ENCODE results near the gene CAMTA1. TPM values are rescaled to one million over a fixed set of nuclear protein-coding genes. Genes with fewer than 3 reads are reported as not detected.

Gene CAMTA1
- polyA plus RNA-seq, 1 of the 3 experiments (the other 2 are of a cell fraction): 63.1 TPM

- DNase-seq: no peak
- no peaks in the 10 kb centered on the region for H3K79me2 ChIP-seq (ENCODE audit: insufficient read depth)
- peaks cover 0 to 5% of the 10 kb centered on the region in 2 experiments; a peak in 1 of 4 replicates for H3K4me1 ChIP-seq (ENCODE audit: control insufficient read depth in 1 of 2, insufficient read depth in 2 of 2, low read depth in 1 of 2, low read length in 1 of 2)
- H2AFZ ChIP-seq (ENCODE audit: low read depth): no peak overlapping the region
- no peak overlapping the region for H3K4me3 ChIP-seq (ENCODE audit: low read depth in 2 of 2, low read length in 1 of 2)
- 72% methylated on average over 9 of the region's 9 CpGs for WGBS (ENCODE audit: low lambda C conversion rate)
- no peak overlapping the region for H3K4me2 ChIP-seq
- H3K9me2 ChIP-seq: no peaks in the 10 kb centered on the region
- no peaks in the 10 kb centered on the region for H3K27me3 ChIP-seq (ENCODE audit: insufficient read depth)
- no peaks in the 10 kb centered on the region for H4K20me1 ChIP-seq (ENCODE audit: insufficient read depth)
- no peaks in the 10 kb centered on the region for H3F3A ChIP-seq (replicated peaks; ENCODE audit: insufficient read depth)
- no peak overlapping the region for H3K9ac ChIP-seq
- no peaks in the 10 kb centered on the region for H3K36me3 ChIP-seq (replicated peaks in 1 of 2; ENCODE audit: control insufficient read depth in 1 of 2, insufficient read depth in 2 of 2, low read length in 1 of 2)
- CTCF ChIA-PET: no interaction called here
- no peaks in the 10 kb centered on the region for H3K9me3 ChIP-seq
- POLR2A ChIA-PET: no interaction called here
- TF ChIP-seq EP300 (IDR thresholded peaks at IDR 0.05; ENCODE audit: borderline replicate concordance in 1 of 2, low read depth in 1 of 2, low read length in 1 of 2) (no peak), RFX5 (IDR thresholded peaks at IDR 0.05; ENCODE audit: low read length) (no peak), TCF12 (IDR thresholded peaks at IDR 0.05) (no peak), MAX (IDR thresholded peaks at IDR 0.05; ENCODE audit: low read depth) (no peak), ELF1 (IDR thresholded peaks at IDR 0.05) (no peak), JUND (IDR thresholded peaks at IDR 0.05) (no peak), TAF1 (IDR thresholded peaks at IDR 0.05; ENCODE audit: borderline replicate concordance, low read depth, low read length) (no peak), RAD21 (IDR thresholded peaks at IDR 0.05; ENCODE audit: low read length) (no peak), MXI1 (IDR thresholded peaks at IDR 0.05; ENCODE audit: low read depth, low read length) (no peak), POLR2AphosphoS5 (IDR thresholded peaks at IDR 0.05; ENCODE audit: low read depth, low read length) (no peak), NRF1 (IDR thresholded peaks at IDR 0.05; ENCODE audit: low read depth, low read length) (no peak), MEF2A (IDR thresholded peaks at IDR 0.05; ENCODE audit: borderline replicate concordance, low read depth) (no peak), FOSL2 (IDR thresholded peaks at IDR 0.05; ENCODE audit: borderline replicate concordance, low read depth) (no peak), FOXM1 (IDR thresholded peaks at IDR 0.05; ENCODE audit: low read depth) (no peak), FOXJ3 (CRISPR knock-in tag; IDR thresholded peaks at IDR 0.05) (no peak), EZH2phosphoT487 (IDR thresholded peaks at IDR 0.05; ENCODE audit: borderline replicate concordance, low read depth) (no peak), PBX3 (IDR thresholded peaks at IDR 0.05) (no peak)
- H3K27ac ChIP-seq (ENCODE audit: low read depth in 2 of 2, low read length in 1 of 2): no peak overlapping the region
Measured at GRCh38 chr1:6944434-6944833, 159.2 kb downstream of the CAMTA1 start.

GRCh38 chr1:6947952-6948351 is 162.7 kb downstream of the CAMTA1 start:
- WGBS (ENCODE audit: low lambda C conversion rate): 71% methylated on average over 2 of the region's 2 CpGs
- ChIA-PET CTCF (no interaction called here), POLR2A (no interaction called here)
- no peak for TF ChIP-seq GATA2 (CRISPR knock-in tag; IDR thresholded peaks at IDR 0.05)
- TF ChIP-seq JUND (IDR thresholded peaks at IDR 0.05): no peak
- no peak for TF ChIP-seq MXI1 (IDR thresholded peaks at IDR 0.05; ENCODE audit: low read depth, low read length)
- TF ChIP-seq EP300 (IDR thresholded peaks at IDR 0.05; ENCODE audit: borderline replicate concordance in 1 of 2, low read depth in 1 of 2, low read length in 1 of 2): no peak
- TF ChIP-seq FOXJ3 (CRISPR knock-in tag; IDR thresholded peaks at IDR 0.05): no peak
- no peak for TF ChIP-seq REST (IDR thresholded peaks at IDR 0.05; ENCODE audit: low read depth, low read length)
- no peak for TF ChIP-seq USF2 (IDR thresholded peaks at IDR 0.05; ENCODE audit: borderline replicate concordance, low read depth, low read length)
- no peak for TF ChIP-seq MAX (IDR thresholded peaks at IDR 0.05; ENCODE audit: low read depth)
- no peak for TF ChIP-seq PBX3 (IDR thresholded peaks at IDR 0.05)
- TF ChIP-seq USF1 (IDR thresholded peaks at IDR 0.05; ENCODE audit: borderline replicate concordance, low read depth): no peak

More at GRCh38 chr1:6947952-6948351, 162.7 kb downstream of the CAMTA1 start:
- H2AFZ ChIP-seq (ENCODE audit: low read depth): no peak overlapping the region
- H3F3A ChIP-seq (replicated peaks; ENCODE audit: insufficient read depth): no peaks in the 10 kb centered on the region
- no peaks in the 10 kb centered on the region for H3K9me3 ChIP-seq
- no peaks in the 10 kb centered on the region for H3K27me3 ChIP-seq (ENCODE audit: insufficient read depth)
- H3K4me2 ChIP-seq: no peak overlapping the region
- H3K36me3 ChIP-seq (replicated peaks in 1 of 2; ENCODE audit: control insufficient read depth in 1 of 2, insufficient read depth in 2 of 2, low read length in 1 of 2): no peaks in the 10 kb centered on the region
- no peaks in the 10 kb centered on the region for H4K20me1 ChIP-seq (ENCODE audit: insufficient read depth)
- DNase-seq: no peak
- H3K9me2 ChIP-seq: no peaks in the 10 kb centered on the region
- no peak overlapping the region for H3K27ac ChIP-seq (ENCODE audit: low read depth in 2 of 2, low read length in 1 of 2)
- H3K79me2 ChIP-seq (ENCODE audit: insufficient read depth): no peaks in the 10 kb centered on the region
- peaks cover 0 to 20% of the 10 kb centered on the region in 2 experiments; a peak in 1 of 4 replicates for H3K4me1 ChIP-seq (ENCODE audit: control insufficient read depth in 1 of 2, insufficient read depth in 2 of 2, low read depth in 1 of 2, low read length in 1 of 2)
- no peak overlapping the region for H3K4me3 ChIP-seq (ENCODE audit: low read depth in 2 of 2, low read length in 1 of 2)
- H3K9ac ChIP-seq: no peak overlapping the region
